HG03175 (cell line): ENCODE data around the gene ACOT6.
"Not testable (repeated sequence)": the region's sequence is repeated elsewhere in the genome, so short reads cannot be mapped to it uniquely, and the experiment has no call there.

ENCODE experiments used
- ATAC-seq: cut with Tn5 transposase; IDR thresholded peaks from one replicate; pipeline ENCODE4 v1.9.1; 2021; ENCODE audit warnings: mild to moderate bottlenecking, moderate library complexity; ENCODE audit not compliant: unreplicated experiment

The ACOT6 gene

GRCh38 chr14:73644531-73645247 is 32.4 kb downstream of the ACOT6 start, which contains the start of gene DNAL1:
TSS of gene DNAL1 (plus strand) at chr14:73644986. CDS start at chr14:73645040, 54 bp downstream.
- ATAC-seq = peak; percentile 97

GRCh38 chr14:73645248-73645610 is 32.9 kb downstream of the ACOT6 start:
- no peak for ATAC-seq

GRCh38 chr14:73651005-73651404 is 38.7 kb downstream of the ACOT6 start:
- ATAC-seq = no peak

GRCh38 chr14:73655851-73656250 is 43.5 kb downstream of the ACOT6 start:
- no peak for ATAC-seq

DNA sequence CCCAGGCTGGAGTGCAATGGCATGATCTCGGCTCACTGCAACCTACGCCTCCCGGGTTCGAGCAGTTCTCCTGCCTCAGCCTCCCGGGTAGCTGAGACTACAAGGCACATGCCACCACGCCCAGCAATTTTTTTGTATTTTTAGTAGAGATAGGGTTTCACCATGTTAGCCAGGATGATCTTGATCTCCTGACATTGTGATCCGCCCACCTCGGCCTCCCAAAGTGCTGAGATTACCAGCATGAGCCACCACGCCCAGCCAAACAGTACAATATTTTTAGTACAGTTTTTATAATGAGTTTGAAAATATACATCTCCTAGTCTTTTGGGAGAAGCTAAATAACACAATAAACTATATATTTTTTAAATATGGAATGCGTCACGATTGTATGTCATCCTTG is 46.9 kb downstream of the ACOT6 start:
- not testable (repeated sequence) for ATAC-seq

- ATAC-seq = no peak
Measured at GRCh38 chr14:73660511-73660910, 48.2 kb downstream of the ACOT6 start.

GRCh38 chr14:73661872-73662271 is 49.6 kb downstream of the ACOT6 start:
- ATAC-seq = no peak

GRCh38 chr14:73662487-73662943 is 50.2 kb downstream of the ACOT6 start:
- no peak for ATAC-seq

DNA sequence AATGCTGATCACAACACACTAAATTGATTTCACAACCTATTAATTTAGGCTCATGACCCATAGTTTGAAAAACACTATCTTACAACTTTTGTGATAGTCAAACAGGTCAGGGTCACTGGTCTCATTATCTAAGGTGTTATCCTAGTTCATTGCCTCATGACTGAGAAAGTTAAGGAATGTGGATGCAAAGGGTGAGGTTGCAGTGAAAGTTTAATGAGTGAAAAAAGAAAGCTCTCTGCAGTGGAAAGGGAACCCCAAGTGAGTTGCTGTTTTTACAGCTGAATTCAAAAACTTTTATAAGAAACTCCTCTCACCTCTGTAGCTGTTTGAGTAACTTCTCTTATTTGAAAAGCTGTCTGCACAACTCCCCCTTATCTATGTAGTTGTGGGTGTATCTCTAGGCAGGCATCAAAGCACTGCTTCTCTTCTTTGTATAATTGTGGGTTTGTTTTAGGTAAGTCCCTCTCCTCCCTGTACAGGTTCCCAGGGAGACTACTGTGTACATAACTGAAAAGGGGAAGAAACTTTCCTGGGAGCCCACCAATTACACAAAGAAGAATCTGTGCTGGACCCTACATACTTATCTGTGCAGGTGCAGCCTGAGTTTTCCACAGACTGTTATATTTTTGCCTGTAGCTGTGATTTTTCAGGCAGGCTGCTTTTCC is 51.4 kb downstream of the ACOT6 start:
- ATAC-seq = no peak

DNA sequence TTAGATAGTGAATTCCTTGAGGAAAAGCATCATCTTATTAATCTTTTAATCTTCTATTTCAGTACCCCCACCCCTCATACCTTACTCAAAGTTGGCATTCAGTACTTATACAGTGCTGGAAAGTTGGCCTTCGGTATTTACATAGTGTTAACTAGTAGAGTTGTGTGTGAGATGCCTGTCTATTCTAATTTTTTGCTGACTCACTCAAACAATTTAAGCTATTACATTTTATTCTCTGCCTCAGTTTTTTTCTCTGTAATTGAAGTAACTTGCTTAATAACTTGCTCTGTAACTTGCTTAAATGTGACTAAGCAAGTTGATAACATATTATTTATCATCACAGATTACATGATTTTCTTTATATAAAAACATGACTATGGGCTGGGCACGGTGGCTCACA is 52.8 kb downstream of the ACOT6 start:
- ATAC-seq = no peak

DNA sequence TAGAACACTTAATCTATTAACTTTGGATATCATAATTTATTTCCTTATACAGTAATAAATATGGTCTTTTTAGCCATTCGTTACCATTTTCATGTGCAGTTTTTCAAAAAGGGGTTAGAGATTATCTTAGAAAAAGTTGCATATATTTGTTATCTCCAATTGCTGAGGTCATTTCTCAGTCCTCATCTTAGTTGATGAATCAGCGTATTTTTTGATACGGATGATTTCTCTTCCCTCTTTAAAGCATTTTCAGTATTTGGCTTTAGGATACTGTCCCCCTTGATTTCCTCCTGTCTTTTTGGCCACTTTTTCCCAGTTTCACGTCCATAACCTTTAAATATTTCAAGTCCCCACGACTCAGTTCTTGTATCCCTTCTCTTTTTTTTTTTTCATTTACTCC is 54.3 kb downstream of the ACOT6 start:
- ATAC-seq = no peak

- no peak for ATAC-seq
Measured at GRCh38 chr14:73667854-73668253, 55.5 kb downstream of the ACOT6 start.
